HepG2 (cell line): ENCODE measurements around the gene MMP24OS. TPM values are rescaled to one million over a fixed set of nuclear protein-coding genes. Genes with fewer than 3 reads are reported as not detected.

Experiments used
- AKAP8 ChIP-seq: sonication (generic); formaldehyde crosslinking; IDR thresholded peaks from 2 replicates; pipeline ENCODE4 v1.5.1; 2020; ENCODE audit warnings: mild to moderate bottlenecking, missing genetic modification reagents
- BRCA1 ChIP-seq: sonication (generic); formaldehyde crosslinking; IDR thresholded peaks from 2 replicates; pipeline ENCODE4 v1.4.0; 2020; ENCODE audit warnings: missing genetic modification reagents
- CHD2 ChIP-seq: IDR thresholded peaks from 2 replicates; pipeline ENCODE4 v1.6.1; 2011; ENCODE audit warnings: low read depth, low read length, improper control_type of control experiment
- EED ChIP-seq: sonication (generic); formaldehyde crosslinking; IDR thresholded peaks from 2 replicates; pipeline ENCODE4 v1.5.0; 2020; ENCODE audit warnings: mild to moderate bottlenecking, missing genetic modification reagents
- FOXA3 ChIP-seq: IDR thresholded peaks from 2 replicates; pipeline ENCODE4 v1.6.1; 2016; ENCODE audit warnings: missing genetic modification reagents, missing compliant biosample characterization
- FOXK2 ChIP-seq: fragments of 450-650 bp; IDR thresholded peaks from 2 replicates; pipeline ENCODE4 v1.6.1; 2016
- GTF3A ChIP-seq: sonication (generic); formaldehyde crosslinking; conservative IDR thresholded peaks from 2 replicates; pipeline ENCODE4 v1.4.0; 2020; ENCODE audit warnings: mild to moderate bottlenecking, missing genetic modification reagents
- HOXD1 ChIP-seq: sonication (generic); formaldehyde crosslinking; IDR thresholded peaks from 2 replicates; pipeline ENCODE4 v1.5.0; 2020; ENCODE audit warnings: missing genetic modification reagents
- IRF1 ChIP-seq: sonication (generic); formaldehyde crosslinking; IDR thresholded peaks from 2 replicates; pipeline ENCODE4 v1.4.0; 2020; ENCODE audit warnings: low read depth, mild to moderate bottlenecking, missing genetic modification reagents
- KDM6A ChIP-seq: IDR thresholded peaks from 2 replicates; pipeline ENCODE4 v1.6.1; 2016; ENCODE audit warnings: low read depth
- MYNN ChIP-seq: sonication (generic); formaldehyde crosslinking; IDR thresholded peaks from 2 replicates; pipeline ENCODE4 v1.4.0; 2020; ENCODE audit warnings: mild to moderate bottlenecking, low read depth, missing genetic modification reagents
- NFIB ChIP-seq: sonication (generic); formaldehyde crosslinking; IDR thresholded peaks from 2 replicates; pipeline ENCODE4 v1.9.0; 2021; ENCODE audit warnings: missing genetic modification reagents, mild to moderate bottlenecking, borderline replicate concordance
- PAX8 ChIP-seq: sonication (generic); formaldehyde crosslinking; IDR thresholded peaks from 2 replicates; pipeline ENCODE4 v1.8.0; 2022; ENCODE audit warnings: mild to moderate bottlenecking, missing genetic modification reagents, borderline replicate concordance
- RBAK ChIP-seq: sonication (generic); formaldehyde crosslinking; IDR thresholded peaks from 2 replicates; pipeline ENCODE4 v1.5.1; 2020; ENCODE audit warnings: mild to moderate bottlenecking, missing genetic modification reagents
- SP4 ChIP-seq: sonication (generic); formaldehyde crosslinking; IDR thresholded peaks from 2 replicates; pipeline ENCODE4 v1.8.1; 2023; ENCODE audit warnings: mild to moderate bottlenecking, missing genetic modification reagents
- TIGD3 ChIP-seq: sonication (generic); formaldehyde crosslinking; IDR thresholded peaks from 2 replicates; pipeline ENCODE4 v1.5.1; 2020; ENCODE audit warnings: mild to moderate bottlenecking, missing genetic modification reagents, borderline replicate concordance
- ZC3H13 ChIP-seq: sonication (generic); formaldehyde crosslinking; IDR thresholded peaks from 2 replicates; pipeline ENCODE4 v1.8.1; 2023; ENCODE audit warnings: mild to moderate bottlenecking, missing genetic modification reagents, moderate library complexity
- ZHX1 ChIP-seq: sonication (generic); formaldehyde crosslinking; IDR thresholded peaks from 2 replicates; pipeline ENCODE4 v1.8.1; 2022; ENCODE audit warnings: low read depth, mild to moderate bottlenecking, missing genetic modification reagents
- ZKSCAN1 ChIP-seq: fragments of 150-350 bp; IDR thresholded peaks from 2 replicates; pipeline ENCODE4 v1.6.1; 2014; ENCODE audit warnings: low read length
- ZNF7 ChIP-seq: IDR thresholded peaks from 2 replicates; pipeline ENCODE4 v1.6.1; 2016; ENCODE audit warnings: missing biosample characterization, missing genetic modification reagents
- ZNF709 ChIP-seq: sonication (generic); formaldehyde crosslinking; IDR thresholded peaks from 2 replicates; pipeline ENCODE4 v1.5.0; 2020; ENCODE audit warnings: mild to moderate bottlenecking, missing genetic modification reagents
- ZNF724P ChIP-seq: sonication (generic); formaldehyde crosslinking; IDR thresholded peaks from 2 replicates; pipeline ENCODE4 v1.8.0; 2022; ENCODE audit warnings: missing genetic modification reagents, borderline replicate concordance
- ZNF746 ChIP-seq: sonication (generic); formaldehyde crosslinking; IDR thresholded peaks from 2 replicates; pipeline ENCODE4 v1.8.0; 2022; ENCODE audit warnings: mild to moderate bottlenecking, missing genetic modification reagents
- polyA plus RNA-seq, 8 experiments: library from polyadenylated mRNA; depleted of rRNA in 3 of 8; stranded (reverse) in 7 of 8; unstranded in 1 of 8; fragments of >200 nt; fragmentation: Illumina TruSeq in 4 of 8; extraction: Trizol in 4 of 8; gene quantifications; 2 replicates each; pipeline versions ENCODE4 v1.2.1 to v1.2.3, GENCODE V29; 2011 to 2016; ENCODE audit warnings: low read depth in 4 of 8, missing spikeins in 1 of 8, mixed read lengths in 1 of 8; ENCODE audit not compliant: insufficient read depth in 1 of 8
- total RNA-seq, 5 experiments: library from RNA; depleted of rRNA; stranded (reverse); fragments of >200 nt; fragmentation: Illumina TruSeq; extraction: Trizol; gene quantifications; 2 replicates each; pipeline ENCODE4 v1.2.3, GENCODE V29; 2016; ENCODE audit warnings: low read depth in 1 of 5

Gene MMP24OS
- total and polyA plus RNA-seq, 2 of the 13 experiments (the other 11 are each of a cell fraction or from before 2014, with no cell fraction given) = 6.0 to 8.5 TPM

- TF ChIP-seq ZHX1 (CRISPR knock-in tag) = no peak; the same call in 1 of the 2 replicates
- no peak for TF ChIP-seq FOXK2
- TF ChIP-seq IRF1 (CRISPR knock-in tag) = no peak
- no peak for TF ChIP-seq ZNF746 (CRISPR knock-in tag)
- TF ChIP-seq ZKSCAN1 = peak; percentile 87
- no peak for TF ChIP-seq NFIB (CRISPR knock-in tag)
- TF ChIP-seq FOXA3 (CRISPR knock-in tag) = peak; percentile 74
- TF ChIP-seq BRCA1 (CRISPR knock-in tag) = 0 out of 2 replicates have a peak, but pooled peaks have one; percentile 52
- no peak for TF ChIP-seq ZNF709
- no peak for TF ChIP-seq AKAP8
- TF ChIP-seq HOXD1 = no peak
- TF ChIP-seq ZNF7 (CRISPR knock-in tag) = no peak
- peak; percentile 77 for TF ChIP-seq KDM6A (CRISPR knock-in tag)
- TF ChIP-seq CHD2 = no peak
- TF ChIP-seq GTF3A (CRISPR knock-in tag) = no peak
- TF ChIP-seq ZC3H13 (CRISPR knock-in tag) = no peak
- TF ChIP-seq RBAK (CRISPR knock-in tag) = no peak
- TF ChIP-seq PAX8 (CRISPR knock-in tag) = no peak
- TF ChIP-seq MYNN = 0 out of 2 replicates have a peak, but pooled peaks have one; percentile 55
- no peak for TF ChIP-seq SP4 (CRISPR knock-in tag)
- no peak for TF ChIP-seq EED
- TF ChIP-seq TIGD3 = no peak
- TF ChIP-seq ZNF724P (CRISPR knock-in tag) = no peak
Observed at GRCh38 chr20:35305682-35306556, 28.0 kb upstream of the MMP24OS start (continued).
